Activated naive CD8-positive, alpha-beta T cell treated with anti-CD3 and anti-CD28 coated beads, Interleukin-2, amount 50 U/mL, for 16 hours (primary cell): ENCODE results near the gene GCLC.

Experiments used
- DNase-seq: peaks from one replicate; pipeline ENCODE4 v3.0.0-alpha.2; 2020; ENCODE audit warnings: low read depth, low spot score

Gene GCLC

DNA sequence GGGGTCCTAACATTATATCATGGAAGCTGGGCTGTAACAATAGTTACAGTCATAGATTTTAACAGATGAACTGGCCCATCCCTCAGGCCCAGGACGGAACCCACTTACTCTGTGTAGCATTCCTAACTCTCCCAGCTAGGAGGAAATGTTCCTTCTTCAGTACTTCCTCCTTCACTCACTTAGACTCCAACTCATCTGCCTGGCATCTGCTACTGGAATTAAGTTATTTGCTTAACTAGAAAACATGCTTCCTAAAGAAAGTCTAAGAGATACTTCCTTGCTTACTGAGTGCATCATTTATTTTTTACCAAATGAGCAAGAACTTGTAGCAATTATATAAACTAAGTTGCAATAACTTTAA is 20.5 kb downstream of the GCLC start:
- no peak for DNase-seq

DNA sequence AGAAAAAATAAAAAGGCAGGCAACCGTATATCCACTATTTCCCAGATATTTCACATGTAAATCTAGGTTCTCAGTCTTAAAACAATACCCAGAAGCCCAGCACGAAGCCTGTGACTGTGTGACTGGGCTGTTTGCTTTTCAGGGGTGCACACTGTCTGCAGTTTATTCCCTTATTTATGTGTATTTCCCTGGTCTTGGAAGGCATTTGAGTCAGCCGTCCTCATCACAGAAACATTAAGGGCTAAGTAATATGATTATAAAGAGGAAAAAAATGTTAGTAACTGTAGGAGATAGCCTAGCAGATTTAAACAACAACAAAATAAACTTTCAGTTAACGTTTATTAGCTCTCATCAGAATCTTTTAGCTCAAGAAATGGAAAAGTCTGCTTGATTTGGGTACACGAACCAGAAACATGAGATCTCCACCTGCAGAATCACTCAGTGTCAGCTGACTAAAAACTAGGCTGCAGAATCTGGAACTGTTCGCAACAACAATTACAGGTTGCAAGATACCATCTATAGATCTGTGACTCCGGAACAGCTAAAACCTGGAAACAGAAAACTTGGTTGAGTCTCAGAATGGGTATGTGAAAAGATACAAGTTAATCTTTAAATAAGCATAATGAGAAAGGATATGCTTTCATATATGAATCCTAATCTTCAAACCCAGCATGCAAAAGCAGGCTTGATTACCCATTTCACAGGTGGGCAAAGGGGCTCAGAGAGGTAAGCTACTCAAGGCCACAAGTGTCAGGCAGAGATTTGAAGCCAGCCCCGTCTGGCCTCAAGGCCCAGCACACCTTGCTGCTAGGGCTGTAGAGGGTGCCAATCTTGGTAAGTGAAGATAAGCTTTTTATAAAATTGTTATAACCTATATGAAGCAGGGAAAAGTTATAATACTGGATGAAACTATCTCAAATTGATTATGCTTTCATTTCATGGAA is 21.1 kb downstream of the GCLC start:
- no peak for DNase-seq

DNA sequence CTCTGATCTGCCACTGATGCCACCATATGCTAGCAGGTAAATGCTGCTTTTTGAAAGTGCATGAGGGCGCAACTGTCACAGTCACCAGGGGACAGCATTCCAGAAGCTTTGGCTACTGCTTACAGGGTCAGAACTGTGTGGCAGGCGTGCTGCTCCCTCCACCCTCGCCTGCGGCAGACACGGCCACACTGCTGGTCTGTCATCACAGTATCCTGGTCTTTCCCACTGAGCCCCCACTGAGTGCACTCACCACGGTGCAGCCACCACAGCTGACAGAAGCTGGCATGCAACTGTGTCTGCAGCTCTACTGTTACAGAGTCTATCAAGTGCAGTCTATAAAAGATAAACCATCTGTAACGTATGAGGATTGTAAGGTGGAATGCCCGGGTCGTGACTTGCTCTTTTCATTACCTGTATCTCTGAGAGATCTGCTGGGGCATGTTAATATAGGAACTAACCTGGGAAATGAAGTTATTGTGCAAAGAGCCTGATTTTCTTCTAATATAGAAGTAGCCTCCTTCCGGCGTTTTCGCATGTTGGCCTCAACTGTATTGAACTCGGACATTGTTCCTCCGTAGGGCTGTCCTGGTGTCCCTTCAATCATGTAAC is 24.5 kb downstream of the GCLC start:
- no peak for DNase-seq

DNA sequence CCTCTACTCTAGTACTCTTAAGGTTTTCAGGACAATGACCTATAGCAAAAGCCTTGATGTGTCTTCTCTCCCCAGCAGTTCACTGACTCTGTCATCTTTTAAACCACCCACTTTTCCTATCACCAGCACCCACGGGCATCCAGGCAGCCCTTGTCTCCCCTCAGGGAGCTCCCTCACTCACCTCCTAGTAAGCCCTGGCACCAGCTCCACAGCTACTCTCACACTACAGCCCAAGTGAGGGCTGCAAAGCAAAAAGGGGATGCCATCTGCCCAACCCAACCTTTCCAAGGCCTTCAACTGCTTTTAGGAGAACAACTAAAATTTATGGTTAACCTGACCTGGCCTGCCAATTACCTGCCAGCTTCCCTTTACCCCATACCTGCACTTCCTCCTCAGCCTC is 26.0 kb downstream of the GCLC start:
- DNase-seq = no peak

DNA sequence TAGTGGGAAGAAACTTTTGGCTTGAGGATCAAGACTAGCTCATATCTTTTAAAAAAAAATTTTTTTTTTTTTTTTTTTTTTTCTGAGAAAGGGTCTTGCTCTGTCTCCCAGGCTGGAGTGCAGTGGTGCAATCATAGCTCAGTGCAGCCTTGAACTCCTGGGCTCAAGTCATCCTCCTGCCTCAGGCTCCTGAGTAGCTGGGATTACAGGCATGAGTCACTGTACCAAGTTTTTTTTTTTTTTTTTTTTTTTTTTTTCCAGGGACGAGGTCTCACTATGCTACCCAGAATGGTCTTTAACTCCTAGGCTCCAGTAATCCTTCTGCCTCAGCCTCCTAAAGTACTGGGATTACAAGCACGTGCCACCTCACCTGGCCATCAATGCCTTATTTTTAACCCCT is 27.9 kb downstream of the GCLC start:
- no peak for DNase-seq

DNA sequence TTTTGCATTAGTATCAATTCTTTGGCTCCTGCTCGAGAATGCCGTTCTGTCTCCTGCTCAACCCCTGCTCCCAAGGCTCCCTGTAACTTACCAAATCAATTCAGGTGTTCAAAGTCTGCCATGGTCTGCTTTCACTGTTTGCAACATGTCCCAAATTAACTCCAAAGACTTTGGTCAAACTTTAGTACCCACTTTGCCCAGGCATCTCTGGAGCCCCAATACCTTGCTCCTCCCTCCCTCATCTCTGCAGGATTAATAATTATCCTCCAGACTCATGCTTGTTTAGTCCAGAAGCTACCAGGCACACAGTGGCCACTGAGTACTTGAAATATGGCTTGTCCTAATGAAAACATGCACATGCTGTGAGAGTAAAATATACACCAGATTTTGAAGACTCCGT is 30.2 kb downstream of the GCLC start:
- DNase-seq = no peak

DNA sequence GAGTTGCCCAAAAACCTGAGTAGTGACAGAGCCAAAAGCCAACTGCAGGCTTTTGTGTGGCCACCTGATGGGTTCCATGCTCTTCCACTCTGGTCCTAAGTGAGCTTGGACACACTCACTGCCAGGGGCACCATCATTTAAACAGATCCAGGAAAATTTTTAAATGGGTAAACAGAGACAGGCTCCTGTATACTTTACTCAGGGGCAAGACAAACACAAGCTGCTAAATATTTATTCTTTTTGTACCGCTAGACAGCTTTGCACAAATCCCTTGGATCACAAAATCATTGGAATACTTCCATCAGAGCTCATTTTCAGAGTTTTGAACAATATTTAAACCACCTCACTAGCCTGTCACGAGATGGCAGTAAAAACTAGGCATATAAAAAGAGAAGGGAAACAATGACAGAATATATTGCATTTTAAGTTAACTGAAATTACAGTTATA is 31.4 kb downstream of the GCLC start:
- DNase-seq = no peak

DNA sequence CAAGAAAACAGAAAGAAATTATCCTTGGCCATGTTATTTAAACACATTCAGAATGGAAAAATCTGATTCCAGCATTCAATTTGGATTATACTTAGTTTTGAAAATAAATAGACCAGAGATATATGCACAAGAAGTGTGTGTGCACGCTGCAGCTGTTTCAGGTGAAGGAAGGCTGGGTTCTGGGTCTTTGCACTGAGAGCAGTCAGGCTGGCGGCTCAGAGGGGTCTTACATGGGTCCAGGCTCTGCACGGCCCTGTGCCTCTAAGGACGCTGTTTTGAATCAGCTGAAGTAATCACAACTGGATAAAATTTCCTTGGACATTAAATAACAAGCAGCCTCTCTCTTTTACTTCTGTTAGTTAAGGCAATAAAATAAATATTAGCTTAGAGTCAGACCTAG is 31.8 kb downstream of the GCLC start:
- DNase-seq = no peak

DNA sequence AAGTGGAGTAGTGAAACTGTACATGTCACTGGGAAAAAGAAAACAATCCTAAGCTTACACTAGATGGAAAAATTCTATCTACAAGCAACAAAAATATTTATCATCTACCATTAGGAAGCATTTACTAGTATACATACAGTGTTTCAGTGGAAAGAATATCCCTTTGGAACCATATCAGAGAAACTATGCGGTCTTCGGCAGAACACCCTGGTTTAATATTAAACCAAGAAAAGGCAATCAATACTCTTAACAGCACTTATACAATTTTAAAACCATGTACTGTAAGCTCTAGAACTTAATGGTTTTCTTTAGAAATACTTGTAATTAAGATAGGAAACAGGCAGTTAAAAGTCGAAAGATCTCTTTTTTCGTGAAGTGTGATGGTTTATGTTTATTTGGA is 32.3 kb downstream of the GCLC start:
- DNase-seq = no peak

DNA sequence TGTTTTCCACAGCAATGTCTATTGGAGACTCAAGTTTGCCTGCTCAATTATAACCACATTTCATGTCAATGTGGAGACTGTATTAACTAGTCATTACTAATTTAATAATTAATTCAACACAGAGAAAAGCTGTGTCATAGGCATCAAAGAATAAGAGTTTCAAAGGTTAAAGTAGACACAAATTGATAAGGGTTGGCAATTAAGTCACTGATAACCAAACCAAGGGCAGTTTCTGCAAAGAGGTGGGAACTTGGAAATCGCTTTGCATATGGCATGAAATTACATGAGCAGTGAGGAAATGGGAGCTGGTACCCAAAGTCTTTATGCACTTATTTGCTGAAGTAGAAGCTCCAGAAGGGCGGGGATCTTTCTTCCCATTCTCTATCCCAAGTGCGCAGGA is 34.2 kb downstream of the GCLC start:
- DNase-seq = no peak

DNA sequence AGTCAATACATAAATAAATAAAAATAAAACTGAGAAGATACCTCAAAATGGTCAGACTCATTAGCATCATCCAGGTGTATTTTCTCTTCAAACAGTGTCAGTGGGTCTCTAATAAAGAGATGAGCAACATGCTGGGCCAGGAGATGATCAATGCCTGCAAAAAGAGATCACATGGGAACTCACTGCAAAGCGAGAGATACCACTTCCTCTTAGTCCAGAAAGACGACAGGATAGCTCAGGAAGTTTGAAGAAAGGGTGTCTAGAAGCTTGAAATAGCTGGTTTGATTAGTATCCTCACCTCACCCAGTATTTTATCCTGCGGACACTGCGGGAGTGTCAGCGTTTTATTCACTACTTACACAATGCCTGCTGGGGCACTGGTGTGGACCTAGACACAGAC is 38.0 kb downstream of the GCLC start:
- no peak for DNase-seq

DNA sequence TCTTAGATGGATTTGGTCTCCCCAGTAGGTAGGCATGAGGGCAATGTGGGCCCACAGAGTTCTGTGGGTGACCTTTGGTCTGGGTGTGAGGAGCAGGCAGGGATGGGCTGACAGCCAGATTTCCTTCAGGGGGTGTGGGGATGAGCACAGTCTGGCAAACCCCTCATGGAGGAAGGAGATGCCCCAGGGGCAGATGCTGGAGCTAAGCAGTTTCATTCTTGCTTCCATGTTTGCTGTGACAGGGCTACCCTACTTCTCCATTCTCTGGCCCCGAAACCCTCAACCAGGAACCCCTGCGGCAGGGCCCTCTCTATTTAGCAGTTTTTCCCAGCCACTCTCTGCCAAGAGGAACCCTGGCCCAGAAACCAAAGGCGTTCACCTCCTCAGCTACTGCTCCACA is 40.4 kb downstream of the GCLC start:
- no peak for DNase-seq

DNA sequence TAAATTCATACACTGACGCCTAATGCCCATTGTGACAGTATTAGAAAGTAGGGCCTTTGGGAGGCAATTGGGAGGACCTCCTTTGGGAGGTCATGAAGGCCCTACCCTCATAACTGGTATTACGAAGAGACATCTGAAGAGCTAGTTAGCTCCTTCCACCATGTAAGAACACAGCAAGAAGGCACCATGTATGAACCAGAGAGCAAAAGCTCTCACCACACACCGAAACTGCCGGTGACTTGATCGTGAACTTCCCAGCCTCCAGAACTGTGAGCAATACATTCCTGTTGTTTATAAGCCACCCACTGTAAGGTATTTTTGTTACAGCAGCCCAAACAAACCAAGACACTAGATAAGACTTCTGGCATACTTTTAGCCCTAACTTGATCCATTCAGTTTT is 41.8 kb downstream of the GCLC start:
- DNase-seq = no peak

DNA sequence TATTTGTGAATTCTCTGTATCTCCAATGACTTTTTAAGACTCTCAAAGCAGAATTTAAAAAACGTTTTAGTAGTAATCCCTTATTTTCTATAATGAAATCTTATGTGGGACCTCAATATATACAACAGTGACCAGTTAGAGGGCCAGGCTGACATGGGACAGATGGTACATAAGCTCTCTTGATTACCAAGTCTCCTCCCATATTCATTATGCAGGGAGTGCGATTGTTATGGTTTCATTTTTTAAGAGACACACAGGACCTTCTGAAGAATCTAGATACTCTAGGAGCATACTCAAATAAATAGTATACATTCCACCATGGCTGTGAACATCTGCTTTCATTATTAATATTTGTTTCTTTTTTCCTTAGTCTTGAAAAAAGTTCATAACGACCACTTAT is 43.5 kb downstream of the GCLC start:
- DNase-seq = no peak

DNA sequence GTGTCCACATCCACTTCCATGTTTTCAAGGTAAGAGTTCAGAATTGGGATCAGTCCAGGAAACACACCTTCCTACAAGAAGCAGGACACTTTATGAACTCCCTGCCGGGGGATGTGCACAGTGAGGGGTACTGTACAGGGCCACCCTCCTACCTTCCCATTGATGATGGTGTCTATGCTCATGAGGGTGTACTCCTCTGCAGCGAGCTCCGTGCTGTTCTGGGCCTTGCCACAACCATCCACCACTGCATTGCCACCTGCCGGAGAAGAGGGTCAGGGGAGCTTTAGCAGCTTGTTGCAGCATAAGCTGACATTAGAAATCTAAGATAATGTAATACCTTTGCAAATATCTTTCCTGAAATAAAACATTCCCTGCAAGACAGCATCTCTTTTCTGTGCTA is 44.8 kb downstream of the GCLC start:
- DNase-seq = no peak

DNA sequence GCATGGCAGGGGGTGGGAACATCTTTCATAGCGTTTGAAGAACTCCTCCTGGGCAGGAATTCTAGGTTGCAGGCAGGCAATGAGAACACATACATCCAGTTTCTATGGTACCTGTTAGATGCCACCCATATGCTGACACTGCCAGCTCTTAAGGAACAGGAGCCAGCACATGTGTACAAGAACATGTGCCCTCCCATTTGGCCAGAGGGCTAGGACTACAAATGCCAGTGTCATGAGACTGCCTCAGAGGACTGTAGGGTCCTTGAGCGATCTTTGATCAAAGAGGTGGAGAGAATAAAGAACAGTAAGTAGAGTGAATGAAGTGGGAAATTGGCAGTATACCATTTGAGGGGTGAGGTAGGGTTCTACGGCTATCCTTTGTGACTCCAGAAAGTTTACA is 45.8 kb downstream of the GCLC start:
- no peak for DNase-seq

DNA sequence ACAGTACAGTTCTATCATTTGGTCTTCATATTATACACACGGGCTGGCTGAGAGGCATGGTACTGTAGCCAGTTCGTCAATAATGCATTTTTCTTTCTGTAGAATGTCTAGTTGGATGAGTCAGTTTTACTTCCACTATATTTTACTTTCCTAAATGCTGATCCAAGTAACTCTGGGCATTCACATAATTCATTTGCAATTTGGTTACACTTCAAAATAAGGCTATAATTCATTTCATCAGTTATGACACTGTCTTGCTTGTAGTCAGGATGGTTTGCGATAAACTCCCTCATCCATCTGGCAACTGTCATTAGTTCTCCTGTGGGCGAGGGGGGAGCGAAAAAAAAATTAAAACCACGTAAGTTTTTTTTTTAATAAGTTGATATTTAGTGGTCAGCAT is 46.3 kb downstream of the GCLC start:
- DNase-seq = no peak

DNA sequence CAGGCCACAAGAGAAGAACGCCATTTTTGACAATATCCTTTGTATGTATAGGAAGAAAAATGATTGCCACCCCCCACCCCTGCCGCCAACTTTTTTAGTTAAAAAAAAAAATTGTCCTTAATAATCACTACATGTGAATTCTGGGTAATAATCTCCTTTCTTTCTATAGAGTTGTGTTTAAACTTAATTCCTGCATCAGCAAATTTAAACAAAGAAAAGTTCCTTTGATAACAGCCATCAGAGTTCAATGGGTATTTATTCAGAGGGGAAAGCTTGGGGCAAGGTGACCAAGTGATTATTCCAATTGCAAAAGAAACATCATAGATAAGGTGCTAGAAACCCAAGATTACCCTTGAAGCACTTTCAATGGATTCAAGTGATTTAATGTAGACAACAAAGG is 47.0 kb downstream of the GCLC start:
- DNase-seq = no peak

DNA sequence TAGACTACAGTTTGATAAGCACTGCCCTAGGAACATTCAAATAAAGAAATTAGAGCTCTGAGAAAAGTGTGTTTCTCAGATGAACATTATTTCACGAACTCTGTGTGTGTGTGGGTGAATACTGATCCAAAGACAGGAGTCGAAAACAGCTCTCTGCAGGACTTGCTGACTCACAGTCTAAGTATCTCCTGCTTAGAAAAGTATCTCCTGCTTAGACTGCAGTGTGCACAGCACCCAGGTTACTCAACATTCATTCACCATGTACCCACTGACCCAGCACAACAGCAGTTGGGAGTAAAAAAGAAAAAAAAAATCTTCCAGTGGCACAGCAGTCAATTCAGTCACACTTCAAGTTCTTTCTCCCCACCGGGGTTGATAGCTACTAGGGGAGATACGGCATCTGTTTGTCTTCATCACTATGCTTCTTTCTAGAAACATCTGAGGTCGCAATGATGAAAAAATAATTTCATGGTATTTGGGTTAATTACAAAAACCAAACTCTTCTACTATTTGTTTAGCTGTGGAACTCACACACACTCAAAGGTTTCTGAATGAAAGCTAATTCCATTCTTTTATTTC is 48.0 kb downstream of the GCLC start:
- DNase-seq = no peak

DNA sequence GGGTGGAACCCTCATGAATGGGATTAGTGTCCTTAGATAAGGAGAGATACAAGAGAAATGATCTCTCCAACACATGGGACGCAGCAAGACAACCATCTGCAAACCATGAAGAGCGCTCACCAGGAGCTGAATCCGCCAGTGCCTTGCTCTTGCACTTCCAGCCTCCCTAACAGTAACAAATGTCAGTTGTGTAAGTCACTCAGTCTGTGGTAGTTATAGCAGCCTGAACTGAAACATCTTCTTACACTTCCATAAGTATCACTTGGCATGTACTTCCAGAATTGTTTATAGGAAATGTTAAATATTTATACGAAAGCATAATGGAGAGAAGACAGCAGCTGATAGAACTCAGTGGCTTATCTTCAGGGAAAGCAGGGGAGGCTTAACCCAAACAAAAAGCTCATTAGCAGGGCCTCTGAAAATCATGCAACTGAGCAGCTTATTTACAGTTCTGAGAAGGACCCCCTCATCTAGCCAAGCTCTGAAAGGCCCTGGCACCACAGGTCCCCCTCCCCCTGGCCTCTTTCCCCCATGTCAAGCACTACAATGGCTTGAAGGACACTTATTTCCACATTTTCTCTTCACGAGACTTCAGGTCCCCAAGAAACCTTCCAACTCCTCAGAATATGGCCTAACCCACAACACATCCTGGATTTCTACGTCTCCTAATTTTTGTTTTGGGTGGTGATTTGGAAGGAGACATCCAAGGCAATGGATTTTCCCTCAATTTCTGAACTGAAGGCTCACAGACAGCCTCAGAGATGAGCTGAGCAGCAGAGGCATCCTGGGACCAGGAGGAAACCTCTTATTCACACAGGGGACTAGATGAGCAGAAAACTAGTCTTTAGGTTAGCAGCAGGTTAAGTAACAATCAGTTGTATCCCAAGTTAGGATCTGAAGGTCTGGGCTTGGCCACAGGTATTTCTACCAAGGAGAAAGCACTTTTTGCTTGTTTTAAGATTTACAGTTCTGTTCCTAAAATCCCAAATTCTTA is 49.1 kb downstream of the GCLC start:
- DNase-seq = no peak

DNA sequence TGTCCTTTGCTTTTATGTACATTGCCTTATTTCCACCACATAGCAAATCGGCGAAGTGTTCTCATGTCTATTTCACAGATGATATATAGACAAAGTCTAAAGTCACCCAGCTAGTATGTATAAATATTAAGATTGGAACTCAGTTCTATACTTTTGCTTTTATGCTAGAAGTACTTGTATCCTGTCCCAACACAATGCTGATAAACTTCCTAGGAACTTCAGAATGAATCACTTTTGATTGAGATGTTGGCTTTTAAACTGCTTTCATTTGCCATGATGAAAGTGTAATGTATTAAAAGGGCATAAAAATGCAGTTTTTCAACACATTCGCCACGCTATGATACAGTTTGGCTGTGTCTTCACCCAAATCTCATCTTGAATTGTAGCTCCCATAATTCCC is 50.8 kb downstream of the GCLC start:
- DNase-seq = no peak

DNA sequence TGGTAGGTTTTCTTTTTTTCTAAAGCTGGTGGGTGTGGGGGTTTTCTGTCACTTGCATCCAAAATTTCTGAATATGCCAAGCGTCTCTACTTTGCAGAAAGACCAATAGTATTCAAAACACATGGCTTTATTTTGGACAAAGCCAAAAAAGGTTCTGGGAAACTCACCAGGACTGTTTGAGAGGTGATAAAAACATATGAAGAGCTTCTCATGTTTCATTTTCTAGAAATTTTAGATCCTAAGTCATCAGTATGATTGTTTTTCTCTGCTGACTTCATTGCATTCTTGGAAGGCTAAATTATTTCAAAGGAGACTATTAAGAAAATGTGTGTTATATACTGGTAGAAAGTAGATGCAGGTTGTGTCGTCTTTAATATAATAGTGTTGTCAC is 51.3 kb downstream of the GCLC start:
- DNase-seq = no peak
